ENCODE measurements around the gene MGAT4A.

DNA sequence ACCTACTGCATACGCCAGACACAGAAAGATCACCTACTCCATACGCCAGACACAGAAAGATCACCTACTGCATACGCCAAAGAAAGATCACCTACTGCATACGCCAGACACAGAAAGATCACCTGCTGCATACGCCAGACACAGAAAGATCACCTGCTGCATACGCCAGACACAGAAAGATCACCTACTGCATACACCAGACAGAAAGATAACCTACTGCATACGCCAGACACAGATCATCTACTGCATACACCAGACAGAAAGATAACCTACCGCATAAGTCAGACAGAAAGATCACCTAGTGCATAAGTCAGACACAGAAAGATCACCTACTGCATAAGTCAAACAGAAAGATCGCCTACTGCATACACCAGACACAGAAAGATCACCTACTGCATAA lies 148.4 kb downstream of the MGAT4A start:
- TF ChIP-seq, protein P1, sequence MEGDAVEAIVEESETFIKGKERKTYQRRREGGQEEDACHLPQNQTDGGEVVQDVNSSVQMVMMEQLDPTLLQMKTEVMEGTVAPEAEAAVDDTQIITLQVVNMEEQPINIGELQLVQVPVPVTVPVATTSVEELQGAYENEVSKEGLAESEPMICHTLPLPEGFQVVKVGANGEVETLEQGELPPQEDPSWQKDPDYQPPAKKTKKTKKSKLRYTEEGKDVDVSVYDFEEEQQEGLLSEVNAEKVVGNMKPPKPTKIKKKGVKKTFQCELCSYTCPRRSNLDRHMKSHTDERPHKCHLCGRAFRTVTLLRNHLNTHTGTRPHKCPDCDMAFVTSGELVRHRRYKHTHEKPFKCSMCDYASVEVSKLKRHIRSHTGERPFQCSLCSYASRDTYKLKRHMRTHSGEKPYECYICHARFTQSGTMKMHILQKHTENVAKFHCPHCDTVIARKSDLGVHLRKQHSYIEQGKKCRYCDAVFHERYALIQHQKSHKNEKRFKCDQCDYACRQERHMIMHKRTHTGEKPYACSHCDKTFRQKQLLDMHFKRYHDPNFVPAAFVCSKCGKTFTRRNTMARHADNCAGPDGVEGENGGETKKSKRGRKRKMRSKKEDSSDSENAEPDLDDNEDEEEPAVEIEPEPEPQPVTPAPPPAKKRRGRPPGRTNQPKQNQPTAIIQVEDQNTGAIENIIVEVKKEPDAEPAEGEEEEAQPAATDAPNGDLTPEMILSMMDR (IDR thresholded peaks at IDR 0.05), result no peak
- no peak for TF ChIP-seq POLR2A (IDR thresholded peaks at IDR 0.05)
